Measurements from ENCODE around the gene SARDH.
"Not testable (repeated sequence)": the region's sequence is repeated elsewhere in the genome, so short reads cannot be mapped to it uniquely, and the experiment has no call there.

Gene SARDH

DNA sequence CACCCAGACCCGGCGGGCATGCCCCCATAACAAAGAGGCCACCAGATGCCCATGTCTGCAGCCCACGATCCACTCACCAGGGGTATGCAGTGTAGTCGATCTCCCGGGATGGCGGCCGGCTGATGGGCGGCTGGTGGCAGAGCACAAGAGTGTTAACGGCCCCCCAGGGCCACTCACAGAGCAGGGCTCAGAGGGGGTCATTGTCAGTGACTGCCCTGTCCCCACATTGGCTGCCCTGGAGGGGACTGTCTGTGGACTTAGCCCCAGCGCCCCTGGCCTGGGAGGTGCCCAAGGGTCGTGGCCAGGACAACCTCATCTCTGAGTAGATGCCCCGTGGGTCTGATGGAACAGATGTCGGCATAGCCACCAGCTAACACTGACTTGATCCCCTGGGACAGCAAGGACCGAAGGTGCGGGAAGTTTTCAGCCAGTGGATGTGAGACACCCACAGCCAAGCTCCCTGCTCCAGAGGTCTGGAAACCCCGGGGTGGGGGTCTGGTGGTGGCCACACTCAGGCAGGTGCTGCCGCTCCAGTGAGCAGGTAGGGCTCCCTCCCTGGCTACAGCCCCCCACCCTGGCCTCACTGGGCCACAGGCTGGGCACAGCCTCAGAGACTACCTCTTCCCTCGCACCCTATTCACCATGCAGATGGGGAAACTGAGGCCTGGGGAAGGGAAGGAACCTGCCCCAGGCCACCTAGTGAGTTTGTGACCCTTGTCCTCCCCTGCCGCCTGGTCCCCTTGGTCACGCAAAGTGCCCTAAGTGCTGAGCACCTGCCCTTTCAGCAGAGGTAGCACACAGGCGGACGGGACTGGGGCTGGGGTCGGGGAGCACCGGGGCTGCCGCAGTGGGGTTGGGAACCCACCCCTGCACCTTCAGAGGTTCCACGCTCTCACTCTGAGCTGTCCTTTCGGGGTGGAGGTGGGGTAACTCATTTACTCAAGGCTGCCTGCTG, 38.1 kb upstream of the SARDH start:
- no peak for DNase-seq

DNA sequence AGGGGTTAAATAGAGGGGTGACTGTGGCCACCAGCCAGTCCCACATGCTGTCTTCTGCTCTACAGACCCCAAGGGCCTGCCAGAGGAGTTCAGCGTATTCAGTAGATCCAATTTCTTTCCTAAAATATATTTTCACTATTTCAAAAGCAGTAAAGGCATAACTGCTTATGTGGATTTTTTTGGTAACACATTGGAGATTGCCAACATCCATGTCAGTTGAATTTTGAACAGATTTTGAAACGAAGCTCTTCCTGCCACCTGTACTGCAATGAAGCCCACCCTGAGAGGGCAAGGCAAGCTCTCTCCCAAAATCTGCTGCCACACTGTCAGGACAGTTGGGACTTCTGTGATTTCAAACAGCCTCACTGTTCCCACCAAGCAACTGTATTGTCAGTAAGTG, 37.1 kb upstream of the SARDH start:
- no peak for DNase-seq

GRCh38 chr9:133774799-133775198, 36.6 kb upstream of the SARDH start:
- no peak for DNase-seq

DNA sequence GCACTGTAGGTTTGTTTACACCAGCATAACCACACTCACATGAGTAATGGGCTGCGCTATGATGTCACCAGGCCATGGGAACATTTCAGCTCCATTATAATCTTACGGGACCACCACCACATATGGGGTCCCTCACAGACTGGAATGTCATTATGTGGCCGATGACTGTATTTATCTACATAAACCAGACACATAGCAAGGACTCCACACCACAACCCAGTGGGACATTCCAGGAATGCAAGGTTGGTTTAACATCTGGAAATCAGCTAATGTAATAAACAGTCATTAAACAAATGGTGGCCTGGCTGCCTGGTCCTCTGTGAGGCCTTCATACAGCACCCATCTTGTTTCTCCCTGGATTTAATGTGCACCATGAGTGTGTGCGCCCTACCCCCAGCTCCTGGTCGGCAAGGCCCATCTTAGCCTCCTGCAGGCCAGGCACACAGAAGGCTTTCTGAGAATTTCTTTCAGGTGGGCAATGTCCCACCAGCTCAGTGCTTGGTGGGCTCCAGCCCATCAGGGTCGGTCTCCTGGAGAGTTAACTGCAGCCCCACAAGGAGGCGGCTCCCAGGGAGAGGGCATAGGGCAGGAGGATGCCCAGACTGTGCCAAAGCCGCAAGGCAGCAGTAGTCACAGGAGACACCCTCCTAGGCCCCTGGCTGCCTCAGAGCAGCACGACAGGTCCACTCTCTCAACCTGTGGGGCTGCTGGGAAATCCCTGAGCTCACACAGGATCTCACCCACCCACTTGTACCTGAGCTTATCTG, 35.9 kb upstream of the SARDH start:
- no peak for DNase-seq

DNA sequence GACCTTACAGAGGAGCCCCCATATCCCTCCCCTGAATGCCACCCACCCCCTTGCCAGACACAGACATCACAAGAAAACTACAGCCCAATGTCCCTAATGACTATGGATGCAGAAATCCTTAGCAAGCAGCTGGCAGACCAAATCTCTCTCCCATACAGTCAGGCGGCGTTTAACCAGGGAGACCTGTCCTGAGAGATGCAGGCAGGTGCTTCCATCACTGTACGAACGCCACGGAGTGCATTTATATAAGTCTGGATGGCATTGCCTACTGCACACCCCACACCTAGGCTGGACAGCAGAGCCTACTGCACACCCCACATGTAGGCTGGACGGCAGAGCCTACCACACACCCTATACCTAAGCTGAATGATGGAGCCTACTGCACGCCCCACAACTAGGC, 34.4 kb upstream of the SARDH start:
- DNase-seq: no peak

GRCh38 chr9:133771486-133772482, 33.6 kb upstream of the SARDH start:
- no peak for DNase-seq

GRCh38 chr9:133770076-133770777, 32.1 kb upstream of the SARDH start:
- DNase-seq: no peak

GRCh38 chr9:133769511-133770075, 31.4 kb upstream of the SARDH start:
- no peak for DNase-seq

GRCh38 chr9:133768859-133769510, 30.8 kb upstream of the SARDH start:
- DNase-seq: no peak

DNA sequence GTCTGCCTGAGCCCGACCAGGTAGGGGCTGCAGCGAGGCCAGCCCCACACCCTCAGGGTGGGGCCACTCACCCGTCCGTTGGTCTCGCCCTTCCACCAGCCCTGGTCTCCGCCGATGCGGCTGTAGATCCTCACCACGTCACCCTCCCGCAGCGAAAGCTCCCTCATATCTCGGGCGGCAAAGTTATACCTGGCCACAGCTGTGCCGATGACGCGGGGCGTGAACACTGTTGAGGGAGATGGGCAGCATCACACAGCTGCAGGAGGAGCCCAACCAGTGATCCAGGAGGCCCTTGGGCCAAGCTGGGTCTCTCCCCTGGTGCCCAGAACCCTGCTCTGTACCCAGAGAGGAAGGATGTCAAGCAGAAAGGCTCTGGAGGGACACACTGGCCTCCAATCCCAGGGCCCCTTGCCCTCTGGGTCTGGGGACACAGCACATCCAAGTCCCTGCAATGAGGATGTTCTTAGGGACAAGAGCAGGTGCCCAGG, 30.3 kb upstream of the SARDH start:
- DNase-seq: no peak

DNA sequence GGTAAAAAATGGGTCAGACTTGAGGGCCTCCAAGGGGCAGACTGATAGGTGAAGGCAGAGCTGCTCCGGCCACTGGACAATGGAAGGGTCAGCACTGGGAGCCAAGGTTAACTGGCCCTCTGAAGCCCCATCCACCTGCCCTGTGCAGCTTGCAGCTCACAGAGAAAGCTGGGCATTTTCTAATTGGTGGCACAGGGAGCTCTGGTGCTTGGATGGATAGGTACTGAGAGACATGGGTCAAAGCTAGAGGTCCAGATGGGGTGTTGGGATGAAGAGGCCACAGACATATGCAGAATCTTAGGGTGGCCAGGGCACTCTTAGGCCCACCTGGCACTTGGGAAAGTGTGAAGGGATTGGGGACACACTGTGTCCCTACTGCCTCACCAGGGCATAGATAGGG, 29.5 kb upstream of the SARDH start:
- DNase-seq: no peak

DNA sequence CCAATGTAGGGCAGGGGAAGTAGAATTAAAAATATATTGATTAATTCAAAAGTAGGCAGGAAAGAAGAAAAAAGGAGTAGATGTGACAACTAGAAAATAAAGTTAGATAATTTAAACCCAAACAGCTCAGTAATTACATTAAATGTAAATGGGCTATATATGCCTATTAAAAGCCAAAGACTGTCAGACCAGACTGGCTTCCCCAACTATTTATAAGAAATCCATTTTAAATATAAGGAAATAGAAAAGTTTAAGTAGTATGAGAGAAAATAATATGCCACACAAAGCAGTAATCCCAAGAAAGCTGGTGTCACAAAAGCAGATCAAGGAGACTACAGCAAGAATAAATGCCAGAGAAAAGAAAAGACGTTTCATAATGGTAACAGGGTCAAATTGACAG, 28.9 kb upstream of the SARDH start:
- DNase-seq: no peak

DNA sequence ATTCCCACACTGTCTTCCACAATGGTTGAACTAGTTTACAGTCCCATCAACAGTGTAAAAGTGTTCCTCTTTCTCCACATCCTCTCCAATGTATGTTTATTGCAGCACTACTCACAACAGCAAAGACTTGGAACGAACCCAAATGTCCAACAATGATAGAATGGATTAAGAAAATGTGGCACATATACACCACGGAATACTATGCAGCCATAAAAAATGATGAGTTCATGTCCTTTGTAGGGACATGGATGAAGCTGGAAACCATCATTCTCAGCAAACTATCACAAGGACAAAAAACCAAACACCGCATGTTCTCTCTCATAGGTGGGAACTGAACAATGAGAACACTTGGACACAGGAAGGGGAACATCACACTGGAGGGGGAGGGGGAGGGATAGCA, 28.1 kb upstream of the SARDH start:
- not testable (repeated sequence) for DNase-seq

GRCh38 chr9:133763272-133764183, 25.4 kb upstream of the SARDH start:
- DNase-seq: no peak

DNA sequence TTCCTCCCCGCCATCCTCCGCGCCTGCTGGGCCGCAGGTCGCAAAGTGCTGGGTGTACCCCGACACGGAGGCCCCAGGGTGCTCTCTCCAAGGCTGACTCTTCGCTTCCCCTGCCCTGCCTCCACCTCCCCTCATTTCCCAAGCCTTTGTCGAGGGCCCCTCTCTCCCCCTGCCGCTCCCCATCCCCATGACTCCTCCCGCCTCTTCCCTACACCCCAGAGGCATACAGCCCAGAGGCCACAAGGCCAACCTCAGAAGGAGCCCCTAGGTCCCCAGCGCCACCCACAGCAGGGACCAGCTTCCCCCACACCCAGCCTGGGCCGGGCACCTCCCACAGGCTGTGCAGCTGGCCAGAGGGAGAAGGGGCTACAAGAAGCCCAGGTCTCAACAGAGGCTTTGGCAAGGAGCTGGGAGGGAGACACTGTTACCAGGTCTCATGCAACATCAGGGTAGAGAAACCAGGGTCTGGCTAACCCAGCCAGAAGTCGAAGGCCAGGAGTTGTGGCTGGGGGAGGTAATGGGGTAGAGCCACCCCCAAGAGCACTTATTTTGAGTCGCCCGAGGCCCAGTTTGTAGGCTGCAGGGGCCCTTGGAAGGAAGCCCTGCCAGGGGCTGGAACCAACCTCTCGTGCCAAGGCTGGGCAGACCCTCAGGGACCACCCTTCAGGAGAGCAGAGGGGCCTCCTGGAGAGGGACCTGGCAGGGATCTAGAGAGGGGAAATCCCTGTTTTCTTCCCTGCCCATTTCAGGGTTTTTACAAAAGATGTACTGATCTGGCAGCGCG, 24.5 kb upstream of the SARDH start:
- DNase-seq: no peak

DNA sequence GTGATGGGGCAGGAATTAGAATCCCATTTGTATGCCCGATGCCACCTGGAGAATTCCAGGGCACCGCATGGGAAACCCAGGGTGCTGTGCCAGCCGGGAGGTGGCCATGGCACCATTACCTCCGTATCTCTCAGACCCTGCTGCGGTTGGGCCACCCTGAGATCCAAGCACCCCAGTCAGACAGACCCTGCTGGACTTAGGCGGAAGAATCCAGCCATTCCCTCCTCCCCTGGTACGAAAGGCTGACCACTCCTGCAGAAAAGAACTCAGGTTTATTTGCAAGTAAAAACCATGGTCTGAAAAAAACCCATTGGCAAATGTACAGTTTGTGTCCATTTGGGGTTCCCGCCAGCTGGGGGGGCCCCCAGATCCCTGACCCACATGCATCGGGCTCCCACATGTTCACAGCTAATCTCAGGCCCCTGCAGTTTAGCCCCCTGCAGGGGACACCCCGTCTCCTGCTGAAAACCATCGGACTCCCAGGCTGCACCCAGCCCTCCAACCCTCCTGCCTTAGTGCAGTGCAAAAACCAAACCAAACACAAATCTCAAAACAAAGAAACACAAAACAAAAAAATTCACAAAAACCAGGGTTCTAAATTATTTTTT, 23.6 kb upstream of the SARDH start:
- DNase-seq: no peak

- DNase-seq: no peak
These were observed 22.6 kb upstream of the SARDH start for GRCh38 chr9:133760713-133761290.

DNA sequence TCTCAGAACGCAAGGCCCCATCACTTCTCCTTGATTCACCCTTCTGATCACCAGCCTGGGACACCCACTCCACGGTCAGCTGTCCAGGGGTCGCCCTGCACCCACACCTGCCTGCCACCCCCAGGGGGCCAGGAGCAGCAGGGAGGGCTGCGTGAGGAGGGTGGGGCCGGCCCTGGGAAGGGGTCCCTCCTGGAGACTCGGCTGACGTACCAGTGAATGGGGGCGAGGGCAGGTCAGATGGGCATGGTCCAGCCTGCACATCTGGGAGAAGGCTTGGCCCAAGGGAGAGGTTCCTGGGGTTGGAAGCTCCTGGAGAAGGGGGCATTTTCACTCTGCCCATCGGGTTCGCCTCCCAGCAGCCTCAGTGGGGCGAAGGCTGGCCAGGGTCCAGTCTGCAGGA, 21.8 kb upstream of the SARDH start:
- no peak for DNase-seq

Measured in NCI-H187 (cell line).